Stimulated activated memory B cell treated with anti-CD40 and anti-IgM and Interleukin-4, amounts not matched to agents 10 μg/mL and 1 μg/mL and 100 μg/mL, for 72 hours (primary cell): ENCODE measurements around the gene POLD3.

Source experiments
- ATAC-seq: fragments of 150-1000 bp; cut with Tn5 transposase; 2 replicates; pipeline ENCODE4 v1.10.0; 2021
- H3K27ac Mint-ChIP-seq: one replicate; pipeline ENCODE4 v1.8.0; 2022; ENCODE audit warnings: mild to moderate bottlenecking, mixed read lengths
- H3K27me3 Mint-ChIP-seq: one replicate; pipeline ENCODE4 v1.8.0; 2022; ENCODE audit warnings: mixed read lengths
- H3K36me3 Mint-ChIP-seq: one replicate; pipeline ENCODE4 v1.8.0; 2022; ENCODE audit warnings: mixed read lengths
- H3K4me1 Mint-ChIP-seq: one replicate; pipeline ENCODE4 v1.8.0; 2022; ENCODE audit warnings: mixed read lengths
- H3K4me3 Mint-ChIP-seq: one replicate; pipeline ENCODE4 v1.8.0; 2022; ENCODE audit warnings: mild to moderate bottlenecking, moderate library complexity, mixed read lengths
- H3K9me3 Mint-ChIP-seq: one replicate; pipeline ENCODE4 v1.8.0; 2022; ENCODE audit warnings: mixed read lengths

Gene POLD3

GRCh38 chr11:74611369-74611861 is 19.0 kb downstream of the POLD3 start:
- Mint-ChIP-seq H3K36me3 (peaks cover 24% of the 10 kb centered on the region), H3K27ac (no peak overlapping the region), H3K4me1 (no peaks in the 10 kb centered on the region), H3K4me3 (no peak overlapping the region), H3K27me3 (no peaks in the 10 kb centered on the region), H3K9me3 (no peaks in the 10 kb centered on the region)
- ATAC-seq = no peak

- H3K27me3 Mint-ChIP-seq = no peaks in the 10 kb centered on the region
- H3K27ac Mint-ChIP-seq = no peak overlapping the region
- peaks cover 34% of the 10 kb centered on the region for H3K36me3 Mint-ChIP-seq
- no peak overlapping the region for H3K4me3 Mint-ChIP-seq
- no peaks in the 10 kb centered on the region for H3K4me1 Mint-ChIP-seq
- H3K9me3 Mint-ChIP-seq = no peaks in the 10 kb centered on the region
- ATAC-seq = no peak
Observed at GRCh38 chr11:74612877-74613276, 20.5 kb downstream of the POLD3 start.

GRCh38 chr11:74615311-74615710 is 22.9 kb downstream of the POLD3 start:
- no peak for ATAC-seq
- no peaks in the 10 kb centered on the region for H3K4me1 Mint-ChIP-seq
- no peak overlapping the region for H3K27ac Mint-ChIP-seq
- peaks cover 36% of the 10 kb centered on the region for H3K36me3 Mint-ChIP-seq
- no peak overlapping the region for H3K4me3 Mint-ChIP-seq
- no peaks in the 10 kb centered on the region for H3K9me3 Mint-ChIP-seq
- no peaks in the 10 kb centered on the region for H3K27me3 Mint-ChIP-seq

GRCh38 chr11:74615988-74616387 is 23.6 kb downstream of the POLD3 start:
- Mint-ChIP-seq H3K4me3 (no peak overlapping the region), H3K4me1 (no peaks in the 10 kb centered on the region), H3K36me3 (peaks cover 40% of the 10 kb centered on the region), H3K27ac (no peak overlapping the region), H3K27me3 (no peaks in the 10 kb centered on the region), H3K9me3 (no peaks in the 10 kb centered on the region)
- ATAC-seq = no peak

- Mint-ChIP-seq H3K27me3 (no peaks in the 10 kb centered on the region), H3K36me3 (peaks cover 64% of the 10 kb centered on the region), H3K27ac (no peak overlapping the region), H3K4me1 (no peaks in the 10 kb centered on the region), H3K9me3 (no peaks in the 10 kb centered on the region), H3K4me3 (no peak overlapping the region)
- ATAC-seq = no peak
Observed at GRCh38 chr11:74620531-74620930, 28.1 kb downstream of the POLD3 start.

- no peak for ATAC-seq
- H3K27ac Mint-ChIP-seq = no peak overlapping the region
- no peaks in the 10 kb centered on the region for H3K27me3 Mint-ChIP-seq
- H3K4me1 Mint-ChIP-seq = peaks cover 18% of the 10 kb centered on the region
- H3K9me3 Mint-ChIP-seq = no peaks in the 10 kb centered on the region
- H3K4me3 Mint-ChIP-seq = no peak overlapping the region
- H3K36me3 Mint-ChIP-seq = peaks cover 70% of the 10 kb centered on the region
Observed at GRCh38 chr11:74626130-74626529, 33.7 kb downstream of the POLD3 start.

- Mint-ChIP-seq H3K4me3 (no peak overlapping the region), H3K9me3 (no peaks in the 10 kb centered on the region), H3K27me3 (no peaks in the 10 kb centered on the region), H3K4me1 (peaks cover 21% of the 10 kb centered on the region), H3K36me3 (peaks cover 69% of the 10 kb centered on the region), H3K27ac (no peak overlapping the region)
- no peak for ATAC-seq
Observed at GRCh38 chr11:74626604-74627003, 34.2 kb downstream of the POLD3 start.

GRCh38 chr11:74627381-74627780 is 35.0 kb downstream of the POLD3 start:
- H3K4me3 Mint-ChIP-seq = no peak overlapping the region
- H3K36me3 Mint-ChIP-seq = peaks cover 70% of the 10 kb centered on the region
- no peaks in the 10 kb centered on the region for H3K9me3 Mint-ChIP-seq
- no peaks in the 10 kb centered on the region for H3K27me3 Mint-ChIP-seq
- peaks cover 25% of the 10 kb centered on the region for H3K4me1 Mint-ChIP-seq
- ATAC-seq = no peak
- H3K27ac Mint-ChIP-seq = no peak overlapping the region

GRCh38 chr11:74630043-74630442 is 37.7 kb downstream of the POLD3 start:
- peak overlapping the region; percentile 42 for H3K27ac Mint-ChIP-seq
- H3K27me3 Mint-ChIP-seq = no peaks in the 10 kb centered on the region
- peaks cover 88% of the 10 kb centered on the region for H3K36me3 Mint-ChIP-seq
- ATAC-seq = no peak
- no peaks in the 10 kb centered on the region for H3K9me3 Mint-ChIP-seq
- H3K4me3 Mint-ChIP-seq = no peak overlapping the region
- peaks cover 25% of the 10 kb centered on the region for H3K4me1 Mint-ChIP-seq

- Mint-ChIP-seq H3K4me1 (peaks cover 25% of the 10 kb centered on the region), H3K9me3 (no peaks in the 10 kb centered on the region), H3K27me3 (no peaks in the 10 kb centered on the region), H3K36me3 (peaks cover 91% of the 10 kb centered on the region), H3K27ac (no peak overlapping the region), H3K4me3 (no peak overlapping the region)
- ATAC-seq = no peak
Observed at GRCh38 chr11:74633406-74634393, 41.3 kb downstream of the POLD3 start.

GRCh38 chr11:74634537-74634936 is 42.2 kb downstream of the POLD3 start:
- ATAC-seq = no peak
- Mint-ChIP-seq H3K4me1 (peaks cover 19% of the 10 kb centered on the region), H3K4me3 (no peak overlapping the region), H3K27ac (no peak overlapping the region), H3K9me3 (no peaks in the 10 kb centered on the region), H3K36me3 (peaks cover 89% of the 10 kb centered on the region), H3K27me3 (no peaks in the 10 kb centered on the region)

GRCh38 chr11:74636630-74637184 is 44.3 kb downstream of the POLD3 start:
- Mint-ChIP-seq H3K4me3 (no peak overlapping the region), H3K9me3 (no peaks in the 10 kb centered on the region), H3K4me1 (peaks cover 2% of the 10 kb centered on the region), H3K36me3 (peaks cover 90% of the 10 kb centered on the region), H3K27ac (no peak overlapping the region), H3K27me3 (no peaks in the 10 kb centered on the region)
- no peak for ATAC-seq

GRCh38 chr11:74637700-74638099 is 45.3 kb downstream of the POLD3 start:
- Mint-ChIP-seq H3K9me3 (no peaks in the 10 kb centered on the region), H3K4me1 (no peaks in the 10 kb centered on the region)

GRCh38 chr11:74638869-74639268 is 46.5 kb downstream of the POLD3 start:
- H3K9me3 Mint-ChIP-seq = no peaks in the 10 kb centered on the region
- H3K4me1 Mint-ChIP-seq = no peaks in the 10 kb centered on the region
- ATAC-seq = no peak

More at GRCh38 chr11:74637700-74638099, 45.3 kb downstream of the POLD3 start:
- Mint-ChIP-seq H3K27ac (no peak overlapping the region), H3K36me3 (peaks cover 92% of the 10 kb centered on the region), H3K27me3 (no peaks in the 10 kb centered on the region), H3K4me3 (no peak overlapping the region)
- ATAC-seq = no peak

GRCh38 chr11:74639533-74639932 is 47.2 kb downstream of the POLD3 start:
- Mint-ChIP-seq H3K4me3 (no peak overlapping the region), H3K27me3 (no peaks in the 10 kb centered on the region), H3K4me1 (no peaks in the 10 kb centered on the region), H3K9me3 (no peaks in the 10 kb centered on the region), H3K27ac (no peak overlapping the region), H3K36me3 (peaks cover 86% of the 10 kb centered on the region)
- ATAC-seq = no peak

More at GRCh38 chr11:74638869-74639268, 46.5 kb downstream of the POLD3 start:
- peaks cover 90% of the 10 kb centered on the region for H3K36me3 Mint-ChIP-seq
- no peaks in the 10 kb centered on the region for H3K27me3 Mint-ChIP-seq
- no peak overlapping the region for H3K27ac Mint-ChIP-seq
- H3K4me3 Mint-ChIP-seq = no peak overlapping the region

- H3K36me3 Mint-ChIP-seq = peaks cover 73% of the 10 kb centered on the region
Observed at GRCh38 chr11:74641289-74641688, 48.9 kb downstream of the POLD3 start.

More at GRCh38 chr11:74641289-74641688, 48.9 kb downstream of the POLD3 start:
- no peak for ATAC-seq
- Mint-ChIP-seq H3K4me3 (no peak overlapping the region), H3K27me3 (no peaks in the 10 kb centered on the region), H3K9me3 (no peaks in the 10 kb centered on the region), H3K27ac (no peak overlapping the region), H3K4me1 (no peaks in the 10 kb centered on the region)
